DOHH2 (cell line): Measurements from ENCODE around the gene TUFM.

Experiments
- EZH2phosphoT487 ChIP-seq: fragments of 200-600 bp; sonication (generic); IDR thresholded peaks from 2 replicates; pipeline ENCODE4 v1.6.1; 2017; ENCODE audit warnings: borderline replicate concordance, mild to moderate bottlenecking, antibody characterized with exemption, low read length, moderate library complexity, mixed read lengths
- TF ChIP-seq, protein P1 (sequence below): fragments of 200-600 bp; sonication (generic); IDR thresholded peaks from one replicate; pipeline ENCODE4 v1.5.1; 2014; ENCODE audit warnings: antibody characterized with exemption, mild to moderate bottlenecking, low read depth, low read length; ENCODE audit not compliant: poor library complexity, severe bottlenecking

DNA sequence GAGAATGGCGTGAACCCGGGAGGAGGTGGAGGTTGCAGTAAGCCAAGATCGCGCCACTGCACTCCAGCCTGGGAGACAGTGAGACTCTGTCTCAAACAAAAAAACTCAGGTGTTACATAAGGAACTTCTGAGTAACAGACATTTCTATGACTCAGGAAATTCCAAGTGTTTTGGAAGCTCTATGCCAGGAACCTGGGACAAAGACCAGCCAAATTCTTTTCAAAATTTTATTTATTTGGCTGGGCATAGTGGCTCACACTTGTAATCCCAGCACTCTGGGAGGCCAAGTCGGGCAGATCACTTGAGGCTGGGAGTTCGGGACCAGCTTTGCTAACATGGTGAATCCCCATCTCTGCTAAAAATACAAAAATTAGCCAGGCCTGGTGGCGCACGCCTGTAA is 12.3 kb upstream of the TUFM start:
- TF ChIP-seq, protein P1, sequence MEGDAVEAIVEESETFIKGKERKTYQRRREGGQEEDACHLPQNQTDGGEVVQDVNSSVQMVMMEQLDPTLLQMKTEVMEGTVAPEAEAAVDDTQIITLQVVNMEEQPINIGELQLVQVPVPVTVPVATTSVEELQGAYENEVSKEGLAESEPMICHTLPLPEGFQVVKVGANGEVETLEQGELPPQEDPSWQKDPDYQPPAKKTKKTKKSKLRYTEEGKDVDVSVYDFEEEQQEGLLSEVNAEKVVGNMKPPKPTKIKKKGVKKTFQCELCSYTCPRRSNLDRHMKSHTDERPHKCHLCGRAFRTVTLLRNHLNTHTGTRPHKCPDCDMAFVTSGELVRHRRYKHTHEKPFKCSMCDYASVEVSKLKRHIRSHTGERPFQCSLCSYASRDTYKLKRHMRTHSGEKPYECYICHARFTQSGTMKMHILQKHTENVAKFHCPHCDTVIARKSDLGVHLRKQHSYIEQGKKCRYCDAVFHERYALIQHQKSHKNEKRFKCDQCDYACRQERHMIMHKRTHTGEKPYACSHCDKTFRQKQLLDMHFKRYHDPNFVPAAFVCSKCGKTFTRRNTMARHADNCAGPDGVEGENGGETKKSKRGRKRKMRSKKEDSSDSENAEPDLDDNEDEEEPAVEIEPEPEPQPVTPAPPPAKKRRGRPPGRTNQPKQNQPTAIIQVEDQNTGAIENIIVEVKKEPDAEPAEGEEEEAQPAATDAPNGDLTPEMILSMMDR = no peak
- TF ChIP-seq EZH2phosphoT487 = no peak
